Measurements from ENCODE around the gene ITGA2B. TPM values are rescaled to one million over a fixed set of nuclear protein-coding genes. Genes with fewer than 3 reads are reported as not detected.
"Not testable (repeated sequence)": the region's sequence is repeated elsewhere in the genome, so short reads cannot be mapped to it uniquely, and the experiment has no call there.

Gene ITGA2B
- total and polyA plus RNA-seq, 3 donors from 2014 or later = 5.1 to 6.7 (median 6.0) TPM

DNA sequence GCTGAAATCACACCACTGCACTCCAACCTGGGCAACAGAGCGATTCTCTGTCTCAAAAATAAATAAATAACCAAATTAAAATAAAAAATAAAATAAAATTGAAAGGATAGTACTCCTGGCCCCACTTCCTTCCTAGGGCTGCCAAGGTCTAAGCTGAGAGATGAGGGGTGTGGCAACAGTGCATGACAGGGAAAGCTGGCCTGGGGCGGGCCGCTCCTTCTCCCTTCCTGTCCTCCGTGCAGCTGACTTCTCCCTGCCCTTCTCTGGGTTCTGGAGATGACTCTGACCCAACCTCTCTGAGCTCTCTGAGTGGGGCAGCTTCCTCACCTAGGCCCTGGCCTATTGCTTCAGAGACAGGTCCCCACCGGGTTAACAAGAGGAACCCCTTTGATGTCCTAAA, 56.1 kb downstream of the ITGA2B start:
- 68 to 73% methylated on average over 5 of the region's 5 CpGs for WGBS, 2 donors
- no peaks in the 10 kb centered on the region for H3K9me3 ChIP-seq
- no peak for TF ChIP-seq POLR2A (IDR thresholded peaks at IDR 0.05)
- TF ChIP-seq, protein P1, sequence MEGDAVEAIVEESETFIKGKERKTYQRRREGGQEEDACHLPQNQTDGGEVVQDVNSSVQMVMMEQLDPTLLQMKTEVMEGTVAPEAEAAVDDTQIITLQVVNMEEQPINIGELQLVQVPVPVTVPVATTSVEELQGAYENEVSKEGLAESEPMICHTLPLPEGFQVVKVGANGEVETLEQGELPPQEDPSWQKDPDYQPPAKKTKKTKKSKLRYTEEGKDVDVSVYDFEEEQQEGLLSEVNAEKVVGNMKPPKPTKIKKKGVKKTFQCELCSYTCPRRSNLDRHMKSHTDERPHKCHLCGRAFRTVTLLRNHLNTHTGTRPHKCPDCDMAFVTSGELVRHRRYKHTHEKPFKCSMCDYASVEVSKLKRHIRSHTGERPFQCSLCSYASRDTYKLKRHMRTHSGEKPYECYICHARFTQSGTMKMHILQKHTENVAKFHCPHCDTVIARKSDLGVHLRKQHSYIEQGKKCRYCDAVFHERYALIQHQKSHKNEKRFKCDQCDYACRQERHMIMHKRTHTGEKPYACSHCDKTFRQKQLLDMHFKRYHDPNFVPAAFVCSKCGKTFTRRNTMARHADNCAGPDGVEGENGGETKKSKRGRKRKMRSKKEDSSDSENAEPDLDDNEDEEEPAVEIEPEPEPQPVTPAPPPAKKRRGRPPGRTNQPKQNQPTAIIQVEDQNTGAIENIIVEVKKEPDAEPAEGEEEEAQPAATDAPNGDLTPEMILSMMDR (IDR thresholded peaks at IDR 0.05) = no peak
- H3K4me3 ChIP-seq = no peak overlapping the region
- no peaks in the 10 kb centered on the region for H3K27me3 ChIP-seq
- DNase-seq = no peak
- H3K4me1 ChIP-seq = no peaks in the 10 kb centered on the region
- no peak overlapping the region for H3K27ac ChIP-seq
- intact Hi-C loops (cut with DNase I; ENCODE audit: low total_unique reads) = no loop called here
- H3K36me3 ChIP-seq (ENCODE audit: low read depth, missing control alignments) = no peaks in the 10 kb centered on the region

GRCh38 chr17:44331249-44331760, 58.1 kb downstream of the ITGA2B start:
- Histone ChIP-seq H3K9me3 (no peaks in the 10 kb centered on the region), H3K4me1 (no peaks in the 10 kb centered on the region), H3K27ac (no peak overlapping the region), H3K36me3 (ENCODE audit: low read depth, missing control alignments) (no peaks in the 10 kb centered on the region), H3K4me3 (no peak overlapping the region), H3K27me3 (no peaks in the 10 kb centered on the region)
- 13 to 17% methylated on average over 7 of the region's 7 CpGs for WGBS, 2 donors
- peak; percentile 89 for DNase-seq
- intact Hi-C loops (cut with DNase I; ENCODE audit: low total_unique reads) = no loop called here
- TF ChIP-seq, protein P1 (IDR thresholded peaks at IDR 0.05) = peak; percentile 69 to 92 (median 79)
- TF ChIP-seq POLR2A (IDR thresholded peaks at IDR 0.05) = no peak

DNA sequence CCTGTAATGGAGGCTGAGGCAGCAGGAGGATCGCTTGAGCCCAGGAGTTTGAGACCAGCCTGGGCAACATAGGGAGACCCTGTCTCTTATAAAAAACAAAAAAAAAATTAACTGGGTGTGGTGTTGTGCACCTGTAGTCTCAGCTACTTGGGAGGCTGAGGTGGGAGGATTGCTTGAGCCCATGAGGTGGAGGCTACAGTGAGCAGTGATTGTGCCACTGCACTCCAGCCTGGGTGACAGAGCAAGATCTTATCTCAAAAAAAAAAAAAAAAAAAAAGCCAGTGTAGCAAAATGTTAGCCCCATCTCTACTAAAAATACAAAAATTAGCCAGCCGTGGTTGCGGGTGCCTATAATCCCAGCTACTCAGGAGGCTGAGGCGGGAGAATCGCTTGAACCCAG, 59.2 kb downstream of the ITGA2B start:
- H3K9me3 ChIP-seq; H3K27me3 ChIP-seq; DNase-seq; H3K4me3 ChIP-seq; H3K36me3 ChIP-seq (ENCODE audit: low read depth, missing control alignments); H3K4me1 ChIP-seq; intact Hi-C loops (cut with DNase I; ENCODE audit: low total_unique reads); H3K27ac ChIP-seq: not testable (repeated sequence)
- 77 to 92% methylated on average over 5 of the region's 5 CpGs for WGBS, 2 donors

DNA sequence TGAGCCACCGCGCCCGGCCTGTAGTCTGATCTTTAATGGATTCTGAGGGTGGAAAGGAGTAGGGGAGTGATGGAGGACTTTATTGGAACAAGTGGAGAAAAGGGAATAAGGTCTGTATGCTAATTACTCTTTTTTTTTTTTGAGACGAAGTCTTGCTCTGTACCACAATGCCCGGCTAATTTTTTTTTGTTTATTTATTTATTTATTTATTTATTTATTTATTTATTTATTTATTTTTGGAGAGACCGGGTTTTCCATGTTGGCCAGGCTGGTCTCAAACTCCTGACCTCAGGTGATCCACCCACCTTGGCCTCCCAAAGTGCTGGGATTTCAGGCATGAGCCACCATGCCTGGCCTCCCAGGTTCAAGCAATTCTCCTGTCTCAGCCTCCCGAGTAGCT, 59.9 kb downstream of the ITGA2B start:
- intact Hi-C loops (cut with DNase I; ENCODE audit: low total_unique reads); H3K27me3 ChIP-seq: not testable (repeated sequence)

GRCh38 chr17:44327715-44328449, 61.6 kb downstream of the ITGA2B start:
- 65 to 75% methylated on average over 7 of the region's 7 CpGs for WGBS, 2 donors
- Histone ChIP-seq H3K4me3 (no peak overlapping the region), H3K4me1 (peaks cover 12% of the 10 kb centered on the region), H3K27ac (no peak overlapping the region), H3K27me3 (no peaks in the 10 kb centered on the region), H3K36me3 (ENCODE audit: low read depth, missing control alignments) (no peaks in the 10 kb centered on the region), H3K9me3 (no peaks in the 10 kb centered on the region)
- TF ChIP-seq POLR2A (IDR thresholded peaks at IDR 0.05) = no peak
- TF ChIP-seq, protein P1 (IDR thresholded peaks at IDR 0.05) = no peak
- no peak for DNase-seq
- intact Hi-C loops (cut with DNase I; ENCODE audit: low total_unique reads) = no loop called here

More for the DNA sequence above, 59.9 kb downstream of the ITGA2B start:
- not testable (repeated sequence) for DNase-seq; H3K9me3 ChIP-seq; H3K4me3 ChIP-seq; H3K36me3 ChIP-seq (ENCODE audit: low read depth, missing control alignments); H3K4me1 ChIP-seq; H3K27ac ChIP-seq
- WGBS, 2 donors = 86 to 91% methylated on average over 7 of the region's 7 CpGs
